Liver (tissue), 9 donors: ENCODE results near the gene KYNU. TPM values are rescaled to one million over a fixed set of nuclear protein-coding genes. Genes with fewer than 3 reads are reported as not detected.

Experiments
- DNase-seq: peaks from one replicate; pipeline ENCODE4 v3.0.0-alpha.2; 2017; ENCODE audit warnings: low spot score
- H3K27ac ChIP-seq, 2 donors: one replicate each; pipeline ENCODE4 v1.7.0; 2013; ENCODE audit warnings: inconsistent platforms in 2 of 2, low read length in 2 of 2, control low read depth in 1 of 2, low read depth in 1 of 2, mild to moderate bottlenecking in 1 of 2
- H3K27me3 ChIP-seq, 4 donors: one replicate each; pipeline versions ENCODE4 v1.6.1 to v1.7.0; 2013; ENCODE audit warnings: low read length in 3 of 4, inconsistent platforms in 1 of 4, mild to moderate bottlenecking in 1 of 4, moderate library complexity in 1 of 4; ENCODE audit not compliant: control insufficient read depth in 4 of 4, insufficient read depth in 4 of 4
- H3K36me3 ChIP-seq, 4 donors: one replicate each; pipeline versions ENCODE4 v1.6.1 to v1.7.0; 2013; ENCODE audit warnings: low read length in 3 of 4, mild to moderate bottlenecking in 3 of 4, low read depth in 1 of 4, moderate library complexity in 1 of 4; ENCODE audit not compliant: control insufficient read depth in 4 of 4, insufficient read depth in 3 of 4
- H3K4me1 ChIP-seq, 4 donors: one replicate each; pipeline versions ENCODE4 v1.6.1 to v1.7.0; 2013; ENCODE audit warnings: low read length in 3 of 4, mild to moderate bottlenecking in 3 of 4, moderate library complexity in 1 of 4; ENCODE audit not compliant: control insufficient read depth in 4 of 4, insufficient read depth in 4 of 4
- H3K4me3 ChIP-seq, 3 donors: one replicate each; pipeline versions ENCODE4 v1.6.1 to v1.7.0; 2013; ENCODE audit warnings: low read length in 3 of 3, control low read depth in 1 of 3, low read depth in 1 of 3, mild to moderate bottlenecking in 1 of 3
- H3K9ac ChIP-seq, 2 donors: one replicate each; pipeline ENCODE4 v1.7.0; 2013; ENCODE audit warnings: low read length in 2 of 2, mild to moderate bottlenecking in 2 of 2, moderate library complexity in 2 of 2, control low read depth in 1 of 2, low read depth in 1 of 2
- H3K9me3 ChIP-seq, 4 donors: one replicate each; pipeline versions ENCODE4 v1.6.1 to v1.7.0; 2013; ENCODE audit warnings: low read length in 3 of 4; ENCODE audit not compliant: control insufficient read depth in 4 of 4
- EGR1 ChIP-seq, 2 donors: IDR thresholded peaks; 2 replicates each; pipeline ENCODE4 v1.6.1; 2016 to 2018; ENCODE audit warnings: antibody characterized with exemption in 2 of 2, low read depth in 2 of 2
- GABPA ChIP-seq, 2 donors: IDR thresholded peaks in 1 of 2; conservative IDR thresholded peaks in 1 of 2; 2 replicates each; pipeline ENCODE4 v1.6.1; 2016; ENCODE audit warnings: antibody characterized with exemption in 2 of 2, mild to moderate bottlenecking in 1 of 2, moderate library complexity in 1 of 2
- HNF4A ChIP-seq, 2 donors: conservative IDR thresholded peaks; 2 replicates each; pipeline ENCODE4 v1.6.1; 2016; ENCODE audit warnings: antibody characterized with exemption in 2 of 2, mild to moderate bottlenecking in 2 of 2
- HNF4G ChIP-seq: IDR thresholded peaks from 2 replicates; pipeline ENCODE4 v1.6.1; 2016; ENCODE audit warnings: antibody characterized with exemption
- JUND ChIP-seq, 2 donors: IDR thresholded peaks; 2 replicates each; pipeline ENCODE4 v1.6.1; 2016; ENCODE audit warnings: antibody characterized with exemption in 2 of 2
- RAD21 ChIP-seq, 2 donors: IDR thresholded peaks; 2 replicates each; pipeline ENCODE4 v1.6.1; 2016; ENCODE audit warnings: antibody characterized with exemption in 2 of 2, mild to moderate bottlenecking in 2 of 2
- RXRA ChIP-seq, 2 donors: IDR thresholded peaks; 2 replicates each; pipeline ENCODE4 v1.6.1; 2017 to 2018; ENCODE audit warnings: antibody characterized with exemption in 2 of 2, mild to moderate bottlenecking in 1 of 2
- SP1 ChIP-seq: IDR thresholded peaks from 2 replicates; pipeline ENCODE4 v1.6.1; 2018; ENCODE audit warnings: antibody characterized with exemption, mild to moderate bottlenecking
- TAF1 ChIP-seq: conservative IDR thresholded peaks from 2 replicates; pipeline ENCODE4 v1.6.1; 2016; ENCODE audit warnings: antibody characterized with exemption, mild to moderate bottlenecking
- YY1 ChIP-seq: IDR thresholded peaks from 2 replicates; pipeline ENCODE4 v1.6.1; 2016; ENCODE audit warnings: antibody characterized with exemption, mild to moderate bottlenecking
- WGBS: extraction: QIAGEN DNeasy Blood & Tissue Kit; methylation state at CpG from one replicate; pipeline ENCODE4 v1.1.7; 2013; 5-methylcytosine and 5-hydroxymethylcytosine counted together
- polyA plus RNA-seq, 2 donors: library from polyadenylated mRNA; stranded (reverse) in 1 of 2; unstranded in 1 of 2; fragments of 200-250 nt in 1 of 2; fragments of >200 nt in 1 of 2; fragmentation: Nextera tagmentation in 1 of 2; extraction: Ambion mirVana in 1 of 2; gene quantifications; one replicate each; pipeline versions ENCODE4 v1.2.1 to v1.2.3, GENCODE V29; 2013 to 2015
- total RNA-seq, 2 donors: library from RNA; depleted of rRNA; stranded (reverse); fragments of >200 nt; gene quantifications; one replicate each; pipeline ENCODE4 v1.2.3, GENCODE V29; 2014
- TF ChIP-seq, protein P1 (sequence below): fragments of 150-350 bp; IDR thresholded peaks from 2 replicates; pipeline ENCODE4 v1.5.1; 2017; ENCODE audit warnings: improper control_type of control experiment, low read depth, low read length; ENCODE audit not compliant: missing input control
- TF ChIP-seq, protein P2 (sequence below): IDR thresholded peaks from 2 replicates; pipeline ENCODE4 v1.6.1; 2016; ENCODE audit warnings: antibody characterized with exemption, mild to moderate bottlenecking
- TF ChIP-seq, protein P3 (sequence below): IDR thresholded peaks from 2 replicates; pipeline ENCODE4 v1.6.1; 2016; ENCODE audit warnings: antibody characterized with exemption
- TF ChIP-seq, protein P4 (sequence below): IDR thresholded peaks from 2 replicates; pipeline ENCODE4 v1.6.1; 2016; ENCODE audit warnings: antibody characterized with exemption
- donor health status: healthy.
- donor health status: healthy.
- donor health status: healthy.
- donor health status: healthy.
- donor health status: healthy.

KYNU gene
- total and polyA plus RNA-seq, 4 donors, result 24.0 to 64.3 (median 32.8) TPM

DNA sequence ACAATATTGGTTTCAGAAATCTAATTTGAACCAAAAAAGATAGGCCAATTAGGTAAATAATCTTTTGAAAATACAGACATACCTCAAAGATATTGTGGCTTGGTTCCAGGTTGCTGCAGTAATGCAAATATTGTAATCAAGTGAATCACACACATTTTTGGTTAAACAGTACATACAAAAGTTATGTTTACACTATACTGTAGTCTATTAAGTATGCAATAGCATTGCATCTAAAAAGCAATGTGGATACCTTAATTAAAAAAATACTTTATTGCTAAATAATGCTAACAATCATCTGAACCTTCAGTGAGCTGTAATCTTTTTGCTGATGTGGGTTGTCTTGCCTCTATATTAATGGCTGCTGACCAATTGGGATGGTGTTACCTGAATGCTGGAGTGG lies 67.3 kb downstream of the KYNU start:
- peaks cover 0 to 11% (median 3%) of the 10 kb centered on the region in 4 donors for H3K36me3 ChIP-seq
- TF ChIP-seq HNF4A (conservative IDR thresholded peaks at IDR 0.05), result no peak
- TF ChIP-seq JUND (IDR thresholded peaks at IDR 0.05), result no peak
- TF ChIP-seq, protein P1, sequence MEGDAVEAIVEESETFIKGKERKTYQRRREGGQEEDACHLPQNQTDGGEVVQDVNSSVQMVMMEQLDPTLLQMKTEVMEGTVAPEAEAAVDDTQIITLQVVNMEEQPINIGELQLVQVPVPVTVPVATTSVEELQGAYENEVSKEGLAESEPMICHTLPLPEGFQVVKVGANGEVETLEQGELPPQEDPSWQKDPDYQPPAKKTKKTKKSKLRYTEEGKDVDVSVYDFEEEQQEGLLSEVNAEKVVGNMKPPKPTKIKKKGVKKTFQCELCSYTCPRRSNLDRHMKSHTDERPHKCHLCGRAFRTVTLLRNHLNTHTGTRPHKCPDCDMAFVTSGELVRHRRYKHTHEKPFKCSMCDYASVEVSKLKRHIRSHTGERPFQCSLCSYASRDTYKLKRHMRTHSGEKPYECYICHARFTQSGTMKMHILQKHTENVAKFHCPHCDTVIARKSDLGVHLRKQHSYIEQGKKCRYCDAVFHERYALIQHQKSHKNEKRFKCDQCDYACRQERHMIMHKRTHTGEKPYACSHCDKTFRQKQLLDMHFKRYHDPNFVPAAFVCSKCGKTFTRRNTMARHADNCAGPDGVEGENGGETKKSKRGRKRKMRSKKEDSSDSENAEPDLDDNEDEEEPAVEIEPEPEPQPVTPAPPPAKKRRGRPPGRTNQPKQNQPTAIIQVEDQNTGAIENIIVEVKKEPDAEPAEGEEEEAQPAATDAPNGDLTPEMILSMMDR, result no peak
- no peak for TF ChIP-seq SP1
- TF ChIP-seq, protein P2, sequence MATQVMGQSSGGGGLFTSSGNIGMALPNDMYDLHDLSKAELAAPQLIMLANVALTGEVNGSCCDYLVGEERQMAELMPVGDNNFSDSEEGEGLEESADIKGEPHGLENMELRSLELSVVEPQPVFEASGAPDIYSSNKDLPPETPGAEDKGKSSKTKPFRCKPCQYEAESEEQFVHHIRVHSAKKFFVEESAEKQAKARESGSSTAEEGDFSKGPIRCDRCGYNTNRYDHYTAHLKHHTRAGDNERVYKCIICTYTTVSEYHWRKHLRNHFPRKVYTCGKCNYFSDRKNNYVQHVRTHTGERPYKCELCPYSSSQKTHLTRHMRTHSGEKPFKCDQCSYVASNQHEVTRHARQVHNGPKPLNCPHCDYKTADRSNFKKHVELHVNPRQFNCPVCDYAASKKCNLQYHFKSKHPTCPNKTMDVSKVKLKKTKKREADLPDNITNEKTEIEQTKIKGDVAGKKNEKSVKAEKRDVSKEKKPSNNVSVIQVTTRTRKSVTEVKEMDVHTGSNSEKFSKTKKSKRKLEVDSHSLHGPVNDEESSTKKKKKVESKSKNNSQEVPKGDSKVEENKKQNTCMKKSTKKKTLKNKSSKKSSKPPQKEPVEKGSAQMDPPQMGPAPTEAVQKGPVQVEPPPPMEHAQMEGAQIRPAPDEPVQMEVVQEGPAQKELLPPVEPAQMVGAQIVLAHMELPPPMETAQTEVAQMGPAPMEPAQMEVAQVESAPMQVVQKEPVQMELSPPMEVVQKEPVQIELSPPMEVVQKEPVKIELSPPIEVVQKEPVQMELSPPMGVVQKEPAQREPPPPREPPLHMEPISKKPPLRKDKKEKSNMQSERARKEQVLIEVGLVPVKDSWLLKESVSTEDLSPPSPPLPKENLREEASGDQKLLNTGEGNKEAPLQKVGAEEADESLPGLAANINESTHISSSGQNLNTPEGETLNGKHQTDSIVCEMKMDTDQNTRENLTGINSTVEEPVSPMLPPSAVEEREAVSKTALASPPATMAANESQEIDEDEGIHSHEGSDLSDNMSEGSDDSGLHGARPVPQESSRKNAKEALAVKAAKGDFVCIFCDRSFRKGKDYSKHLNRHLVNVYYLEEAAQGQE, result no peak
- TF ChIP-seq, protein P3, sequence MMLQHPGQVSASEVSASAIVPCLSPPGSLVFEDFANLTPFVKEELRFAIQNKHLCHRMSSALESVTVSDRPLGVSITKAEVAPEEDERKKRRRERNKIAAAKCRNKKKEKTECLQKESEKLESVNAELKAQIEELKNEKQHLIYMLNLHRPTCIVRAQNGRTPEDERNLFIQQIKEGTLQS, result no peak
- TF ChIP-seq TAF1, result no peak
- TF ChIP-seq GABPA (IDR thresholded peaks at IDR 0.05 in 1 of 2, conservative IDR thresholded peaks at IDR 0.05 in 1 of 2), result no peak
- TF ChIP-seq RXRA (IDR thresholded peaks at IDR 0.05), result no peak
- no peaks in the 10 kb centered on the region for H3K9me3 ChIP-seq
- DNase-seq, result no peak
- H3K27me3 ChIP-seq, result no peaks in the 10 kb centered on the region
- no peak overlapping the region for H3K4me3 ChIP-seq
- H3K9ac ChIP-seq, result no peak overlapping the region
- no peaks in the 10 kb centered on the region for H3K4me1 ChIP-seq
- no peak overlapping the region for H3K27ac ChIP-seq

DNA sequence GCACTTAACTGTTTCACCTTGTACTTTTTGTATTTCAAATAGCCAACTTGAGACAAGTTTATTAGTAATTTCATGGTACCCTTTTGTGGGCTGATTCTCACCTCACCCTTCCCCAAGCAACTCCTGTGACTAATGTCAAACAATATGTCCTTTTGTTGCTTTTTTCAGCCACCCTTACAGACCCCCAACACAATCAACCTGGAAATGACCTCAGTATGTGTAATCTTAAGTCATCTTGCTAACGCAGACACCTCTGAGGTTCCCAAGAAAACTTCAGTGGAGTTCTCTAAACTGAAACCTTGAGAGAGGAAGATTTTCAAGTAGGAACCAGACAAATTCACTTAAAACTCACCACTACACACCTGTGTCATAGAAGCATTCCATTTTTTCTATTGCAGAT lies 69.5 kb downstream of the KYNU start:
- Histone ChIP-seq H3K36me3 (peaks cover 0 to 12% (median 3%) of the 10 kb centered on the region in 4 donors), H3K9me3 (no peaks in the 10 kb centered on the region), H3K27me3 (no peaks in the 10 kb centered on the region), H3K27ac (no peak overlapping the region), H3K9ac (no peak overlapping the region), H3K4me3 (no peak overlapping the region), H3K4me1 (peaks cover 6 to 13% (median 7%) of the 10 kb centered on the region in 4 donors)
- 96% methylated on average over 1 of the region's 1 CpG for WGBS
- TF ChIP-seq, protein P4, sequence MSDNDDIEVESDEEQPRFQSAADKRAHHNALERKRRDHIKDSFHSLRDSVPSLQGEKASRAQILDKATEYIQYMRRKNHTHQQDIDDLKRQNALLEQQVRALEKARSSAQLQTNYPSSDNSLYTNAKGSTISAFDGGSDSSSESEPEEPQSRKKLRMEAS, result no peak
- no peak for TF ChIP-seq YY1
- TF ChIP-seq, protein P3, result no peak
- TF ChIP-seq HNF4A (conservative IDR thresholded peaks at IDR 0.05), result no peak
- TF ChIP-seq EGR1 (IDR thresholded peaks at IDR 0.05; ENCODE audit: low read depth in 2 of 2), result no peak
- no peak for TF ChIP-seq HNF4G
- no peak for TF ChIP-seq RAD21 (IDR thresholded peaks at IDR 0.05)
- no peak for DNase-seq
